ENCODE measurements around the gene GATA2.

GRCh38 chr3:128481438-128481942 lies 11.5 kb downstream of the GATA2 start:
- no peak for TF ChIP-seq POLR2A (IDR thresholded peaks at IDR 0.05)
- TF ChIP-seq, protein P1, sequence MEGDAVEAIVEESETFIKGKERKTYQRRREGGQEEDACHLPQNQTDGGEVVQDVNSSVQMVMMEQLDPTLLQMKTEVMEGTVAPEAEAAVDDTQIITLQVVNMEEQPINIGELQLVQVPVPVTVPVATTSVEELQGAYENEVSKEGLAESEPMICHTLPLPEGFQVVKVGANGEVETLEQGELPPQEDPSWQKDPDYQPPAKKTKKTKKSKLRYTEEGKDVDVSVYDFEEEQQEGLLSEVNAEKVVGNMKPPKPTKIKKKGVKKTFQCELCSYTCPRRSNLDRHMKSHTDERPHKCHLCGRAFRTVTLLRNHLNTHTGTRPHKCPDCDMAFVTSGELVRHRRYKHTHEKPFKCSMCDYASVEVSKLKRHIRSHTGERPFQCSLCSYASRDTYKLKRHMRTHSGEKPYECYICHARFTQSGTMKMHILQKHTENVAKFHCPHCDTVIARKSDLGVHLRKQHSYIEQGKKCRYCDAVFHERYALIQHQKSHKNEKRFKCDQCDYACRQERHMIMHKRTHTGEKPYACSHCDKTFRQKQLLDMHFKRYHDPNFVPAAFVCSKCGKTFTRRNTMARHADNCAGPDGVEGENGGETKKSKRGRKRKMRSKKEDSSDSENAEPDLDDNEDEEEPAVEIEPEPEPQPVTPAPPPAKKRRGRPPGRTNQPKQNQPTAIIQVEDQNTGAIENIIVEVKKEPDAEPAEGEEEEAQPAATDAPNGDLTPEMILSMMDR (IDR thresholded peaks at IDR 0.05) = no peak
- no peak for TF ChIP-seq POLR2AphosphoS5 (IDR thresholded peaks at IDR 0.05)
